ENCODE measurements around the gene COL8A1. TPM values are rescaled to one million over a fixed set of nuclear protein-coding genes. Genes with fewer than 3 reads are reported as not detected.
"Not testable (repeated sequence)": the region's sequence is repeated elsewhere in the genome, so short reads cannot be mapped to it uniquely, and the experiment has no call there.

The COL8A1 gene
- total RNA-seq, 2 experiments from 2014 or later = not detected

DNA sequence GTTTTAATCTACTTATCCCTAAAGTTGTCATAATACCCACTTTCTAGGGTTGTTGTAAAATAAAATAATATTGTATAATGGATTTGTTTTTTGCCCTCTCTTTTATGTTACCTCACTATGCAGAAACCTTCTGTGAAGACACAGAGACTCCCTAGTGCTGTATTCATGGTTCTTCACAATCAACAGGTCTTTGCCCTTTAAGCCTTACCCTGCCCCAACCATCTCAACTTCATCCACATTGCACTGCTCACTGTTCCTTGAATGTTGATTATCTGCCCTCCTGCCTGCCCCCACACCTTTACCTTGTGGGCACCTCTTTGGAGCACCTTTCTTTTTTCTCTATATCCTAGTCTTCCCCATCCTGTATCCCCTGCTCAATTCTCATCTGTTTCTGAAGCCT is 200.4 kb downstream of the COL8A1 start:
- Histone ChIP-seq H3K4me3 (ENCODE audit: low read length) (no peak overlapping the region), H3K36me3 (ENCODE audit: insufficient read depth, low read length) (peaks cover 5% of the 10 kb centered on the region), H3K27me3 (ENCODE audit: control insufficient read depth in 1 of 2, insufficient read depth in 2 of 2, low read length in 2 of 2) (no peaks in the 10 kb centered on the region), H3K9me3 (ENCODE audit: control insufficient read depth in 1 of 2, insufficient read depth in 1 of 2, low read length in 2 of 2) (no peaks in the 10 kb centered on the region), H3K4me1 (ENCODE audit: insufficient read depth, low read length) (no peaks in the 10 kb centered on the region), H3K27ac (ENCODE audit: low read depth in 1 of 2, low read length in 2 of 2) (no peak overlapping the region)
- POLR2A ChIA-PET = no interaction called here
- CTCF ChIA-PET = interaction anchor here (1.5 kb wide), 1 partner anchor 13 kb away, joined by 4 read pairs; no protein-coding TSS in a partner anchor
- ATAC-seq (ENCODE audit: poor library complexity) (no peak), DNase-seq (no peak)
- H3K27me3 Mint-ChIP-seq = no peaks in the 10 kb centered on the region
- no peaks in the 10 kb centered on the region for H3K36me3 Mint-ChIP-seq (ENCODE audit: low read depth)
- TF ChIP-seq, protein P1, sequence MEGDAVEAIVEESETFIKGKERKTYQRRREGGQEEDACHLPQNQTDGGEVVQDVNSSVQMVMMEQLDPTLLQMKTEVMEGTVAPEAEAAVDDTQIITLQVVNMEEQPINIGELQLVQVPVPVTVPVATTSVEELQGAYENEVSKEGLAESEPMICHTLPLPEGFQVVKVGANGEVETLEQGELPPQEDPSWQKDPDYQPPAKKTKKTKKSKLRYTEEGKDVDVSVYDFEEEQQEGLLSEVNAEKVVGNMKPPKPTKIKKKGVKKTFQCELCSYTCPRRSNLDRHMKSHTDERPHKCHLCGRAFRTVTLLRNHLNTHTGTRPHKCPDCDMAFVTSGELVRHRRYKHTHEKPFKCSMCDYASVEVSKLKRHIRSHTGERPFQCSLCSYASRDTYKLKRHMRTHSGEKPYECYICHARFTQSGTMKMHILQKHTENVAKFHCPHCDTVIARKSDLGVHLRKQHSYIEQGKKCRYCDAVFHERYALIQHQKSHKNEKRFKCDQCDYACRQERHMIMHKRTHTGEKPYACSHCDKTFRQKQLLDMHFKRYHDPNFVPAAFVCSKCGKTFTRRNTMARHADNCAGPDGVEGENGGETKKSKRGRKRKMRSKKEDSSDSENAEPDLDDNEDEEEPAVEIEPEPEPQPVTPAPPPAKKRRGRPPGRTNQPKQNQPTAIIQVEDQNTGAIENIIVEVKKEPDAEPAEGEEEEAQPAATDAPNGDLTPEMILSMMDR (IDR thresholded peaks at IDR 0.05) = no peak
- no peaks in the 10 kb centered on the region for H3K4me1 Mint-ChIP-seq (ENCODE audit: low read depth)
- intact Hi-C loops (cut with DNase I, micrococcal nuclease) = loop anchor here in 1 of 2 experiments (10.0 kb wide), 1 partner anchor 226 kb away; no protein-coding TSS in a partner anchor
- no peaks in the 10 kb centered on the region for H3K9me3 Mint-ChIP-seq
- no peak overlapping the region for H3K4me3 Mint-ChIP-seq
- no peak overlapping the region for H3K27ac Mint-ChIP-seq

DNA sequence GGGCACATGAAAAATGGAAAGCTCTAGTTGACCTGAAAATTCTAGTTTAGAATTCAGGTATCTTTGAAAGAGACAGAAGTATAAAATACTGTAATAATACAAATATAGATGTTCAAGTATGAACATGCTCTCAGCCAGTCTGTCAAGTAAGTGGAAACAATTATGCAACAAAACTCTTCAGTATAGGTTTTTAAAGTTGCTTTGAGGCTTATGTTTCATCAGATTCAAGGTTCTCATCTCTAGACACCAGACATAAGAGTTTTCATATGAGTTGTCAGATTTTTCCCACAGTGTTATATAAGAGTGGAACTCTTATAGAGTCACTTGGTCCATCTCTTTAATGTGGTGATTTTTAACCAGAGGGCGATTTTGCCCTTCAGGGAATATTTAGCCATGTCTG is 201.2 kb downstream of the COL8A1 start:
- peaks cover 5% of the 10 kb centered on the region for H3K36me3 ChIP-seq (ENCODE audit: insufficient read depth, low read length)
- POLR2A ChIA-PET = no interaction called here
- H3K9me3 Mint-ChIP-seq = no peaks in the 10 kb centered on the region
- CTCF ChIA-PET = interaction anchor here (1.5 kb wide), 1 partner anchor 14 kb away, joined by 4 read pairs; no protein-coding TSS in a partner anchor
- ATAC-seq (ENCODE audit: poor library complexity) = no peak
- intact Hi-C loops (cut with DNase I, micrococcal nuclease) = loop anchor here in 1 of 2 experiments (10.0 kb wide), 1 partner anchor 225 kb away; no protein-coding TSS in a partner anchor
- H3K4me1 ChIP-seq (ENCODE audit: insufficient read depth, low read length) = no peaks in the 10 kb centered on the region
- no peaks in the 10 kb centered on the region for H3K9me3 ChIP-seq (ENCODE audit: control insufficient read depth in 1 of 2, insufficient read depth in 1 of 2, low read length in 2 of 2)
- TF ChIP-seq, protein P1 (IDR thresholded peaks at IDR 0.05) = no peak
- DNase-seq = no peak
- no peaks in the 10 kb centered on the region for H3K36me3 Mint-ChIP-seq (ENCODE audit: low read depth)
- no peaks in the 10 kb centered on the region for H3K27me3 ChIP-seq (ENCODE audit: control insufficient read depth in 1 of 2, insufficient read depth in 2 of 2, low read length in 2 of 2)
- H3K27ac ChIP-seq (ENCODE audit: low read depth in 1 of 2, low read length in 2 of 2) = no peak overlapping the region
- no peaks in the 10 kb centered on the region for H3K27me3 Mint-ChIP-seq
- no peak overlapping the region for H3K4me3 Mint-ChIP-seq
- H3K4me1 Mint-ChIP-seq (ENCODE audit: low read depth) = no peaks in the 10 kb centered on the region
- H3K4me3 ChIP-seq (ENCODE audit: low read length) = no peak overlapping the region
- H3K27ac Mint-ChIP-seq = no peak overlapping the region

DNA sequence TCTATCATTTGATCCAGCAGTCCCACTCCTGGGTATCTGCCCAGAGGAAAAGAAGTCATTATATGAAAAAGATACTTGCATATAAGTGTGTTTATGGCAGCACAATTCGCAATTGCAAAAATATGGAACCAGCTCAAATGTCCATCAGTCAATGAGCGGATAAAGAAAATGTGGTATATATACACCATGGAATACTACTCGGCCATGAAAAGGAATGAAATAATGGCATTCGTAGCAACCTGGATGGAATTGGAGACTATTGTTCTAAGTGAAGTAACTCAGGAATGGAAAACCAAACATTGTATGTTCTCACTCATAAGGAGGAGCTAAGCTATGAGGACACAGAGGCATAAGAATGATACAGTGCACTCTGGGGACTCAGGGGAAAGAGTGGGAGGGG is 203.6 kb downstream of the COL8A1 start:
- H3K4me1 ChIP-seq (ENCODE audit: insufficient read depth, low read length); H3K27me3 Mint-ChIP-seq; H3K4me1 Mint-ChIP-seq (ENCODE audit: low read depth); DNase-seq; ATAC-seq (ENCODE audit: poor library complexity); H3K9me3 ChIP-seq (ENCODE audit: control insufficient read depth in 1 of 2, insufficient read depth in 1 of 2, low read length in 2 of 2); H3K4me3 ChIP-seq (ENCODE audit: low read length); intact Hi-C loops (cut with DNase I, micrococcal nuclease); H3K27ac Mint-ChIP-seq; H3K36me3 ChIP-seq (ENCODE audit: insufficient read depth, low read length); H3K36me3 Mint-ChIP-seq (ENCODE audit: low read depth); POLR2A ChIA-PET; H3K27ac ChIP-seq (ENCODE audit: low read depth in 1 of 2, low read length in 2 of 2); H3K27me3 ChIP-seq (ENCODE audit: control insufficient read depth in 1 of 2, insufficient read depth in 2 of 2, low read length in 2 of 2); H3K4me3 Mint-ChIP-seq; H3K9me3 Mint-ChIP-seq: not testable (repeated sequence)
- CTCF ChIA-PET = interaction anchor here (1.8 kb wide), 1 partner anchor 10 kb away, joined by 5 read pairs; no protein-coding TSS in a partner anchor

Measured in CD4-positive, alpha-beta T cell (primary cell).